Islet of Langerhans (tissue), 1 donor: ENCODE measurements around the gene ABTB2.
"Not testable (repeated sequence)": the region's sequence is repeated elsewhere in the genome, so short reads cannot be mapped to it uniquely, and the experiment has no call there.

Experiments
- FAIRE-seq: peaks from one replicate; lab custom pipeline; 2011; peaks lifted over from hg19 to GRCh38; lab: Jason Lieb, UNC

The ABTB2 gene

DNA sequence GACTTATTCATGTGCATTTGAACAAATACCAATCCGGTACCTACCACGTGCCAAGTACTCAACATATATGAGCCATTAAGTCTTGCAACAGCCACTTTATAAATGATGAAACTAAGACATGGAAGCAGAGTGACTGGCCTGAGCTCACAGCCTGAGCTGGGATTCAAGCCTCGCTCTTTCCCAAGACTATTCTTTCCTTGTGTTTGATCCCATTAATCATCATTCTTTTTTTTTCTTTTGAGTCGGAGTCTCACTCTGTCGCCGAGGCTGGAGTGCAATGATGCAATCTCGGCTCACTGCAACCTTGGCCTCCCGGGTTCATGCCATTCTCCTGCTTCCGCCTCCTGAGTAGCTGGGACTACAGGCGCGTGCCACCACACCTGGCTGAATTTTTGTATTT lies 119.3 kb downstream of the ABTB2 start:
- no peak for FAIRE-seq

DNA sequence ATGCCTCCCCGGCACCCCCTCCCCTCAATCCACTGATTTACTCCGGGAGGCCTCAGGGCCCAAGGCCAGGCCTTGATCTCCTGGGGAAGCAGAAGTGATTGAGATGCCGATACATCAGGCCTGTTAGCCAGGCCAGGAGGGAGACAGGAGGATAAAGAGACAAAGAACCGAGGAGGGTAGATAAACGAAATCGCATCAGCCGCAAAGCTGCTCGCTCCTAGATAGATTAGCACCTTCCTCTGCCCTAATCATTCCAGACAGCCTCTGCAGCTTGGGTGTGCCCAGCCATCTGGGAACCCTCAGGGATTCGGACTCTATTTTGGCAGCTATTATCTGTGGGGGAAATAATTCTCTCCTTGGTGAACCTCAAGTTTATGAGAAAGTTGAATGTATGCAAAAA lies 121.2 kb downstream of the ABTB2 start:
- no peak for FAIRE-seq

DNA sequence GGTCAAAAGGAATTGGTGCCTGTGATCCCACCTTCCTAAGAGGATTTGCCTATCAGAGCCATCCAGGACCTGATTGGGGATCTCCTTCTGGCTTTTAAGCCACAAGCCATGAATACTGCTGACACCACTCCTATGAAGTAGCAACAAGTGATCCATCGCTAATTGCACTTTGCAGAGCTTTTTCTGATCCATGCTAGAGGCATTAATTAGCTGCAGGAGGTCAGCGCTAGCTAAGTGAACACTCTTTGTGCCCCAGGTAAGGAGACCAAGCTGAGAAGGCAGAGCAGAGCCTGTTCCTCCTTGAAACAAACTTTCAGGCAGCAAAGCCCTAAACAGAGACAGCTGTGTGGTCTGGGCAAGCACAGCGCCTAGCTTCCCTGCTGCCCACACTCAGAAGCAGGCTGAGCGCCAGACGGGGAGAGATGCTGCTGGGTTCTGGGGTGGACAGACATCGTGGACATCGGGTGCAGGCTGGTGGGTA lies 122.2 kb downstream of the ABTB2 start:
- FAIRE-seq, result no peak

DNA sequence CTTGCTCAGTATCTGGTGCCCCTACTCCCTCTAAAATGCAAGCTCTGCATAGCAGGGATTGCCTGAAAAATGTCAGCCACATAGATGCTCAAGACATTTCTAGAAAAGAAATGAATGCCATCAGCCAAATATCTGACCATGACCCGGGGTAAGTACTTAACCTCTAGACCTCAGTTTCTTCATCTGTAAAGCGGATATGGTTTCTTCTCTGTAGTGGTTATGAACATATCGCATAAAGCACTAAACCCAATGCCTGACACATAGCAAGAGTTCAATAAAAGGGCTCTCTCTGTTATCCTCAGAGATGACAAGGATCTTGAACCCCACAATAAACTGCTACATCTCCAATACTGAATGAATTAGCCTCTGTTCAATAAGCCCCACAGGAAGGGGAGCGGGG lies 122.6 kb downstream of the ABTB2 start:
- FAIRE-seq, result no peak

DNA sequence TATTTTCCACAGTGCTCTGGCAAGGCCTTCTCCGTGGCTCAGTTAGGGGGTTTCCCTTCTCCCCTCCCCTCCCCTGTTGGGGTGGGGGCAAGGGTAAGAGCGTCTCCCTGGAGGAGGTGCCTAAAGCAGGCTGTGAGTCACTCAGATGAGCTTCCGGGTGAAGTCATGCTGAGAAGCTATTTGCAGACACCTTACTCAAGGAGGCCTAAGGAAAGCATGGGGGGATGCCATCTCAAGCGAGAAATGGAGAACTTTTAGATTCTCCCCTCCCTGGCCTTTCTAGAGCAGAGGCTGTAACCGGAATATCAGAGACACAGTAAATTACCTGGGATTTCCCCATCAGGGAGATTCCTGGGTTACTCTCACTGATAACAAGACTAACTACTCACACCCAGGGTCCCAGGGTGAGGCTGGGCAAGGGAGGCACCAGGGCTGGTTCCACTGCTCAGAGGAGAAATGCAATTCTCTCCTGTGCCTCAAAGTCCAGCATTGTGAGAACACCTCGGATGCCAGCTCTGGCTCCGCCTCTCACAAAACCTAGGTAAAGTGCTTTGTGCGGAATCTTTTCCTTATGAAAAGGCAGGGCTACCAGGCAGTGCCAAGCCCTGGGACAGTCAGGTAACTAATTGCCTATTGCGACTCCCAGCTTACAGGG lies 123.6 kb downstream of the ABTB2 start:
- no peak for FAIRE-seq

DNA sequence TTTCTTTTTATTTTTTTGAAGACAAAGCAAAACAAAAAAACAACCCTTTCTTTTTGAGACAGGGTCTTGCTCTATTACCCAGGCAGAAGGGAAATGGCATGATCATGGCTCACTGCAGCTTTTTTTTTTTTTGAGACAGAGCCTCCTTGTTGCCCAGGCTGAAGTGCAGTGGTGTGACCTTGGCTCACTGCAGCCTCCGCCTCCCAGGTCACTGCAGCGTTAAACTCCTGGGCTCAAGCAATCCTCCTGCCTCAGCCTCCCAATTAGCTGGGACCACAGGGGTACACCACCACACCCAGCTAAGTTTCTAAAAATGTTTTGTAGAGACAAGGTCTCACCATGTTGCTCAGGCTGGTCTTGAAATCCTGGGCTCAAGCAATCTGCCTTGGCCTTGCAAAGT lies 124.6 kb downstream of the ABTB2 start:
- no peak for FAIRE-seq

DNA sequence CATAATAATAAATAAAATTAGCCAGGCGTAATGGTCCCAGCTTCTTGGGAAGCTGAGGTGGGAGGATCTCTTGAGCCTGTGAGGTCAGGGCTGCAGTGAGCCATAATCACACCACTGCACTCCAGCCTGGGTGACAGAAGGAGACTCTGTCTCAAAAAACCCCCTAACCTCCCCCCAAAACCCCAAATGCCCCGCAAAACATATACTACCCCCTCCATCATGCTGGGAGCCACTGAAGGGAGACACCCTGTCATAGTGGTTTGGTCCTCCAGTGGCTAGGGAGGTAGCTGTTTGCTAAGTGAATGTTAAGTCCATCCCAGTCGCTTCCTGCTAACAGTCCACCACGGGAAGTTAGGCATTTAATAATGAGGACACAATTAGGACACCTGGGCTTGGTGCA lies 125.0 kb downstream of the ABTB2 start:
- FAIRE-seq, result no peak

DNA sequence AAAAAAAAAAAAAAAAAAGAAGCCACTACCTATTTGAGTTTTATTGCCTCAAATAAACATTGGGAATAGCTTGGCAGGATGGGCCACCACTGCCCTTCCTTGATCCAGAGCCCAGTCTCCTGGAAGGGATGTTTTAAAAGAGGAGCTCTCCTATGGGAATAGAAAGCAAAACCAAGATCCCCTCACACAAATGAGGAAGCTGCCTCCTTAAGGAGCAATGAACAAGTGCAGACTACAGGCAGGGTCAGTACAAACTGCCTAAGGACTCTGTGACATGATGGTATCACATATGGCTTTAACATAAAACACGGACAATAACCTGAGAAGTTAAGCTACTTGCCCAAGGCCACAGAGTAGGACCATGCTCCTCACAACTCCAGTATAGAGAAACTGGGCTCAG lies 131.6 kb downstream of the ABTB2 start:
- FAIRE-seq, result no peak

DNA sequence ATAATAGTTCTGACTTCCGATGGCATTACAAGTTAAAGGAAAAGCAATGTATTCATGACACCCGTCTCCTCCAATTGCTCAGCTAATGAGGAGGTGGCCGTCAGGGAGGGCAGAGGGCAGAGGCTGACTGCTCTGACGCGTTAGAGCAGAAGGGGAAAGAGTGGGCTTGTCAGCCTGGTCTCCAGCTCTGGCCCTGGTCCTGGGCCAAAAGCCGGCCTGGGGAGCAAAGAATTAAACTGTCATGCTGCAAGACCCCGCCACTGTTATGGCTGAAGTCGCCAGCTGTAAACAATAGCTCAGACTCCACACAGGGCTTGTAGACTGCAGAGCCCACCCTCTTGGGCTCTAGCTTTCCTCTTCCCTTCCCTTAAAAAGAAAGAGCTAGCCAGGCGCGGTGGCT lies 132.7 kb downstream of the ABTB2 start:
- no peak for FAIRE-seq

DNA sequence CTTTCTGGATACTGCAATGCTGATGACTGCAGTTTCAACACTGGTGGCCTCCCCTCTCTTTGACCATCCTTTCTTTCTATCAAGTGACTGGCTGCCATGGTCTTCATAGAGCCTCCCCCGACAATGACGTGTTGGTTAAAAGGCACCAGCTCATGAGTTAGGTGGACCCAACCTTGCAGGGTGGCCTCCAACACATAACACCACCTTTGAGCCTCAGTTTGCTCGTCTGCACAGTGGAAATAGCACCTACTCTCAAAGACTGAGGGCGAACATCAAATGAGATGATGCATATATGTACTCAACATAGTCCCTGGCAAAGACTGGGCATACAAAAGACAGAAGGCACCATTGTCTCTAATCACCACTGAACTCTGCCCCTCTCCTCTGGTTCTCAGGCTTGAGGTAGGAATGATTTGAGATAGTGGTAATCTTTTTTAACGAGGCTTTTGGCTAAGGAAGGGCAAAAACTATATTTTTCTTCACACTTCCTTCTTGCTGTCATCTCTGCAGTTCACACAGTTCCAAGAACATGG lies 133.3 kb downstream of the ABTB2 start:
- no peak for FAIRE-seq

DNA sequence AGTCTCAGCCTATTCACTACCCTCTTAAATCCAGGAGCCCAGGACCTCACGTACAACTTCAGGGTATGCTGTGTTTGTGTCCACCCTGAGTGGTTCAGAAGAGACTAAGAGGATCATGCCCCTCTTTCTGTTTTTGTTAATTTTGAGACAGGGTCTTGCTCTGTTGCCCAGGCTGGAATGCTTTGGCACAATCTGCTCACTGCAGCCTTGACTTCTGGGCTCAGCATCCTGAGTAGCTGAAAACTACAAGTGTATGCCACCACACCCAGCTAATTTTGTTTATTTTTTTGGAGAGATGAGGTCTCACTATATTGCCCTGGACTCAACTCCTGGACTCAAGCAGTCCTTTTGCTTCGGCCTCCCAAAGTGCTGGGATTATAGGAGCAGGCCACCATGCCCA lies 133.9 kb downstream of the ABTB2 start:
- FAIRE-seq, result no peak

DNA sequence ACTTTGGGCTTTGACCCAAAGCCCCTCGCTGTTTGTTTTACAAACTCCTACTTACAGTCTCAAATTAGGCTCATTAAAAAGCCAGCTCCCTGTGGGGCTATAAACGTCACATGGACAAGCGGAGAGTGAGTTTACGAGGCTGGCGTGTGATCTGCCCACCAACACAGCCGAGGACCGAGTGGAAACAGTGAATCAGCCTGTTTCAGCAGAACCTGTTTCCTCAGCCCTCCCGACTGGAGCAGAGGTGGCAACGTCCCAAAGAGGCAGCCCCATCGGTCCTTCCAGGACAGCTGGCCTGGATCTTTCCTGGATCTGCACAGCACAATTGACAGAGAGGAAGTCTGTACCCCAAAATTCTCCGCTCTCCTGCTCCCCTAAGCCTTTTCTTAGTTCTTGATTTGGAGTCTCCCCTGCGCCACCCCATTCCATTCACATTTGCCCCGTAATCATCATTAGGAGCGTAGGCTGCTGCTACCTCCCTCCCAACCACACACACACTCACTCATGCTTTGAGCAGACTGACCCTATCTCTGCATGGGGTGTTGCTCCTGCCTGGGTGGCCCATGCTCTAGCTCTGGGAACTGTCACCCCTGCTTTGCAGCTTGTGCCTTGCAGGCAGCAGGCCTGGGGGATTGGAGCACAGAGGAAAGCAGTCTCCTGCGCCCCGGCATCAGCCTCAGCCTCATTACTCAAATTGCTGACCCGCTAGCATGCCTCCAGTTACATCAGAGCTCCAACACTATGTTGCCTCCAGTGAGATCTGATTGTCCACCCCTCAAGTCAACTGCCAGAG lies 134.6 kb downstream of the ABTB2 start:
- no peak for FAIRE-seq

DNA sequence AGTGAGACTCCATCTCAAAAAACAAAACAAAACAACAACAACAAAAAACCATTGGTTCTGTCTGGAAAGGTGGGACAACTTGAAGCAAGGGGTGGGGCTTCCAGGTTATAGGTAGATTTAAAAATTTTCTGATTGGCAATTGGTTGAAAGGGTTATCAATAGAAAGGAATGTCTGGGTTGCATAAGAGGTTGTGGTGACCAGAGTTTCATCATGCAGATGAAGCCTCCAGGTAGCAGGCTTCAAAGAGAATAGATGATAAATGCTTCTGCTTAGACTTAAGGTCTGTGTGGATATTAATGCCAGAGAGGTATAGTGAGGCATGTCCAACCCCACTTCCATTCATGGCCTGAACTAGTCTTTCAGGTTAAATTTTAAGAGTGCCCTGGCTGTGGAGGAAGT lies 135.8 kb downstream of the ABTB2 start:
- no peak for FAIRE-seq

DNA sequence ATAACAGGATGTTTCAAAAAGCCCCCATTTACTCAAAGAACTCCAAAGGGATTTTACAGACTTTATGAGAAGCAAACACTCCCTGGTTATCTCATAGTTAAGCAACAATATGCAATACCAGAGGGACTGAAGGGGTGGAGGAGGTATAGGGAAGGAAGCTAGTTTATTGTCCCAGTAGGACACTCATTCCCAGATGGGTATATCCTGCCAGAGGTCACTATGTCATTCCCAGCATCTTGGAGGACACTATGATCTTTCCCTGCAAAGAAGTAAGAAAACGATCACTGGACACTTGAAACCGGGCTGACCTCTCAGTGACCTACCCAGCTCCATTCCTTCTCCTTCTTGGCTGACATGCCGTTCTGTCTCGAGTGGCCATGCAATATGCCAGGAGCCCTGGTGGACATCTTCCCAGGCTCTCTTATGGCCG lies 137.9 kb downstream of the ABTB2 start:
- FAIRE-seq, result no peak

DNA sequence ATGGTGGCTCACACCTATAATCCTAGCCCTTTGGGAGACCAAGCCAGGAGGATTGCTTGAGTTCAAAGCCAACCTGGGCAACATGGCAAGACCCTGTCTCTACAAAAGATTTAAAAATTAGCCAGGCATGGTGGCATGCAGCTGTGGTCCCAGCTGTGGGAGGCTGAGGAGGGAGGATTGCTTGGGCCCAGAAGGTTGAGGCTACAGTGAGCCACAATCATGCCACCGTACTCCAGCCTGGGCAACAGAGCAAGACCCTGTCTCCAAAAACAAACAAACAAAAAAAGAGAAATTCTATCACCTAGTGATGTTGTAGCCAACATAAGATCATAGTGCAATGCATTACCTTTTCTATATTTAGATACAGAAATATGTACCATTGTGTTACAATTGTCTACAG lies 138.5 kb downstream of the ABTB2 start:
- no peak for FAIRE-seq

DNA sequence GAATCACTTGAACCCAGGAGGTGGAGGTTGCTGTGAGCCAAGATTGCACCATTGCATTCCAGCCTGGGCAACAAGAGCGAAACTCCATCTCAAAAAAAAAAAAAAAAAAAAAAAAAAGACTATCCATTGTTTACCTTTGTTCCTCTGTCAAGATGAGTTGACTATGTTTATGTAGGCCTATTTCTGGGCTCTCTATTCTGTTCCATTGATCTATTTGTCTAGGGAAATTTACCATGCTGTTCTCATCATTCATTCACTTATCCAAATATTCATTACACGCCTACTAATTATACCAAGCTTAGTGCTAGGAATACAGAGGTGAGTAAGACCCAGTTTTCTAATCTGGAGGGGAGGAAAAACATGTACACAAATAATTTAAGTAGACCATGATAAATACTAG lies 139.1 kb downstream of the ABTB2 start:
- FAIRE-seq, result not testable (repeated sequence)

DNA sequence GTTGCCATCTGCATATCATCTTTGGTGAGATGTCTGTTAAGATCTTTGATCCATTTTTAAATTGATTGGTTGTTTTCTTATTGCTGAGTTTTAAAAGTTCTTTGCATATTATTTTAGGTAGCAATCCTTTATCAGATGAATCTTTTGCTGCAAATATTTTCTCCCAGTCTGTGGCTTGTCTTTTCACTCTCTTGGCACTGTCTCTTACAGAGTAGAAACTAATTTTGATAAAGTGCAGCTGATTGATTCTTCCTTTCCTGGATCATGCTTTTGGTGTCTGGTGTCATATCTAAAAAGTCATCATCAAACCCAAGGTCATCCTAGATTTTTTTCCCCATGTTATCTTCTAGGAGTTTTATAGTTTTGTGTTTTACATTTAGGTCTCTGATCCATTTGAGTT lies 139.7 kb downstream of the ABTB2 start:
- FAIRE-seq, result no peak

DNA sequence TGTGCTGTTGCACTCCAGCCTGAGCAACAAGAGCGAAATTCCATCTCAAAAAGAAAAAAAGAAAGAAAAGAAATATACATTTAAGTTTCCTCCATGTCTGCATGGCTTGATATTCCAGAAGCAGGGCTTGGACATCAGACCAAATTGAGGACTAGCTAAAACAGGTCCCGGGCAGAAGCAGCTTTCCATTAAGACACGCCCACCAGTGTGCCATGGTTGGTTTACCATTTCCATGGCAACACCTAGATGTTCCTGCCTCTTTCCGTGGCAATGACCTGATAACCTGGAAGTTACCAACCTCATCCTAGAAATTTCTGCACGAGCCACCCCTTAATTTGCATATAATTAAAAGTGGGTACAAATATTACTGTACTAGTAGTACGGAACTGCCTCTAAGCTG lies 141.1 kb downstream of the ABTB2 start:
- FAIRE-seq, result no peak

DNA sequence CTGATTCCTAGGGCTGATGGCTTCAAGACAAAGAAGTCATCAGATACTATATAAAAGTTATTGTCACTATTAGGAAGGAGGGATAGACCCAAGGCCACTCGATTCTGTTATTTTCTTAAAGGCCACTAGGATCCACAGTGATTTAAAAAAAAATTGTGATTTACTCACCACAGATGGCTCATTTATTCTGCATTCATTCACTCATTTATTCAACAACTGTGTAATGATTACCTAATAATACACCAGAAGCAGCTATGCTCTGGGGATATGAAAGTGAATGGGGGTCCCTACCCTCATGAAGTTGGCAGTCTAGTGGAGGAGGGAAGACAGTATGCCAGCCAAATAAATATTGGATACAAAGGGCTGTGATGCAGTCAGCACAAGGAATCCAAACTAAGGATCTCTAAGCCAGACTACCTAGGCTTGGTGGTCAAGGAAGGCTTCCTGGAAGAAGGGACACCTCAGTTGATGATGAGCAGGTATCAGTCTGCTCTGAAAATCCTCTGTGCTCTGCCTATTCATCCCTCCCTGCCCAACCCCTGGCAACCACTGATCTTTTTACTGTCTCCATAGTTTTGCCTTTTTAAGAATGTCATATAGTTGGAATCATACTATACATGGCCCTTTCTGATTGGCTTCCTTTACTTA lies 141.9 kb downstream of the ABTB2 start:
- FAIRE-seq, result no peak

DNA sequence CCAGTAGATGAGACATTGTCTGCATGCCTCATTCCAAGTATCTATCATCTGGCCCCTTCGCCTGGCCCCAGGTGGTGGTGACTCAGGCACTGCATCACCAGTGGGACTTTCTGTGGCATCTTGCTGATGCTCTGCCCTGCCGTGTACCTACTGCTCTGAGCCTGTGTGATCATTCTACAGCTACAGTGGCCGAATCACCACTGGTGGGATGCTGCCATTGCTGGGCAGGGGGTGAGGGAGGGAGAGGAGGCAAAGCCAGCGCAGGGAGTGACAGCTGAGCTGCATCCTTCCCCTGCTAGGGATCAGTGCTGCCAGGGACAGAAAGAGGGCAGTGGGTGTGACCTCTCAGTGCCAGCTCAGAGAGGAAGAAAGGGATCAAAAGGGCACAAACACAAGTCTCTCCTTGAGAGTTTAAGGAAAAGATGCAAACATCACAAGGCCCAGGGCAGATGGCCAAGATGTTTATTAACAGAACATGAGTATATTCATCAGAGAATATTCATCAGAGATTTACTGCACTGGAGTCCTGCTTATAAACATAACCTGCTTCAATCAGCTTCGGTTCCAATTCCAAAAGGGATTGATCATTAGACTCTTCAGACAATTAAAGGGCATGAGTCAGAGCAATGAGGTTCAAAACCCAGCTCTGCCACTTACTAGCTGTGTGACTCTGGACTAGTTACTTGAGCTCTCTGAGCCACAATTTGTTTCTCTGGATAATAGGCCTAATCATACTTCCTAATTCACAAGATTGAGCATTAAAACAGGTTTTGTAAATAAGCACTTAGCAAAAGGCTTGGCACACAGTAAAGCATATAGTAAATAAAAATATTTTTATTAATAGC lies 142.6 kb downstream of the ABTB2 start:
- FAIRE-seq, result no peak

DNA sequence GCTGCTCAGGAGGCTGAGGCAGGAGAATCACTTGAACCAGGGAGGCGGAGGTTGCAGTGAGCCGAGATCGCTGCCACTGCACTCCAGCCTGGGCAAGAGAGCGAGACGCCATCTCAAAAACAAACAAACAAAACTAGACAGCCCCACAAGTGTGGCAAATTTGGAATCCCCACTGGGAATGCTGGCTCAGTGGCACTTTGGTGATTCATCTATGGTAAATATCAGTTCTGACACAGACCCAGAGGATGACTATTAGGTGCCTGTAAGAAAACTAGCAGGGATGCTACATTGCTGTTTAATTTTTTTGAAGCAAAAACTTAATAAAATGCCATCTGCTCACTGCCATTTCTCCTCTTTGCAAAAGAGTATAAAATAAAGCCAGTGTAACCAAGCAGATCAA lies 144.4 kb downstream of the ABTB2 start:
- FAIRE-seq, result no peak

DNA sequence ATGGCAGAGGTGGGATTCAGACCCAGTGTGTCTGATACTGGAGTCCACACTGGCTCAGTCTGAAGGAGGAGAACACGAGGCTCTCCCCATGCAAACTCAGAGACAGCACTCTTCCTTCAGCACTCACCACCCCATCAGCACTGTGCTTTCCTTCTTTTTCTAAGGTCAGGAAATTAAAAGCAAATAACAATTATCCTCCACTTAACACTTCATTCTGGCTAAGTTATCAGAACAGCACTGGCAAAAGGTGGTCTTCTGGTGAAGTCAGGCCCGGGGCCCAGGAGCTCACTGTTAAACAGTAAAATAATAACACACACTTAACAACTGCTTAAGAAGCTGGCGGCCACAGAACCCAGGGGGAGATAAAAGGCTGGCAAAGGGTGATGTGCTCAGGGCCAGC lies 145.2 kb downstream of the ABTB2 start:
- FAIRE-seq, result no peak
